H1 (cell line): ENCODE results near the gene ENO2. TPM values are rescaled to one million over a fixed set of nuclear protein-coding genes. Genes with fewer than 3 reads are reported as not detected.

Source experiments
- ASH2L ChIP-seq: fragments of 200-600, 300-600 bp; sonication (generic); IDR thresholded peaks from one replicate; pipeline ENCODE4 v1.7.1; 2017; ENCODE audit warnings: low read length
- CHD2 ChIP-seq: IDR thresholded peaks from 2 replicates; pipeline ENCODE4 v1.6.1; 2012; ENCODE audit warnings: low read length, improper control_type of control experiment
- EGR1 ChIP-seq: IDR thresholded peaks from 2 replicates; pipeline ENCODE4 v1.6.1; 2011; ENCODE audit warnings: low read depth, low read length, borderline replicate concordance
- EP300 ChIP-seq, 2 experiments: IDR thresholded peaks; 1 replicate in 1 of 2; 2 replicates in 1 of 2; pipeline ENCODE4 v1.6.1; 2011 to 2012; ENCODE audit warnings: low read depth in 2 of 2, low read length in 2 of 2, mild to moderate bottlenecking in 2 of 2, borderline replicate concordance in 1 of 2, inconsistent platforms in 1 of 2, moderate library complexity in 1 of 2
- HDAC2 ChIP-seq, 2 experiments: fragments of 300-600 bp in 1 of 2; sonication (generic) in 1 of 2; IDR thresholded peaks; 2 replicates each; pipeline ENCODE4 v1.6.1; 2011 to 2012; ENCODE audit warnings: low read depth in 2 of 2, low read length in 2 of 2, mild to moderate bottlenecking in 2 of 2, moderate library complexity in 2 of 2, borderline replicate concordance in 1 of 2, inconsistent platforms in 1 of 2
- MAFK ChIP-seq: IDR thresholded peaks from 2 replicates; pipeline ENCODE4 v1.6.1; 2012; ENCODE audit warnings: low read depth, mild to moderate bottlenecking, improper control_type of control experiment, low read length
- NANOG ChIP-seq: IDR thresholded peaks from 2 replicates; pipeline ENCODE4 v1.6.1; 2011; ENCODE audit warnings: low read length, low read depth, mild to moderate bottlenecking, inconsistent platforms; ENCODE audit not compliant: insufficient read depth, poor library complexity, severe bottlenecking
- PHF8 ChIP-seq: fragments of 200-600 bp; sonication (generic); conservative IDR thresholded peaks from 2 replicates; pipeline ENCODE4 v1.7.1; 2012; ENCODE audit warnings: low read depth, mild to moderate bottlenecking, inconsistent platforms, low read length, moderate library complexity
- POLR2A ChIP-seq, 2 experiments: IDR thresholded peaks; 1 replicate in 1 of 2; 2 replicates in 1 of 2; pipeline ENCODE4 v1.6.1; 2011; ENCODE audit warnings: low read depth in 2 of 2, low read length in 2 of 2, mild to moderate bottlenecking in 2 of 2; ENCODE audit errors: control extremely low read depth in 1 of 2
- POLR2AphosphoS5 ChIP-seq: IDR thresholded peaks from 2 replicates; pipeline ENCODE4 v1.6.1; 2011; ENCODE audit warnings: low read depth, low read length
- SIN3A ChIP-seq, 2 experiments: IDR thresholded peaks in 1 of 2; conservative IDR thresholded peaks in 1 of 2; 2 replicates each; pipeline ENCODE4 v1.6.1; 2011 to 2012; ENCODE audit warnings: low read length in 2 of 2, improper control_type of control experiment in 1 of 2, low read depth in 1 of 2, mild to moderate bottlenecking in 1 of 2
- SP1 ChIP-seq: IDR thresholded peaks from 2 replicates; pipeline ENCODE4 v1.6.1; 2011; ENCODE audit warnings: low read depth, low read length
- SP2 ChIP-seq: IDR thresholded peaks from 2 replicates; pipeline ENCODE4 v1.6.1; 2012; ENCODE audit warnings: mild to moderate bottlenecking, low read length, inconsistent platforms
- SUZ12 ChIP-seq: fragments of 200-600 bp; sonication (generic); IDR thresholded peaks from 2 replicates; pipeline ENCODE4 v1.6.1; 2012; ENCODE audit warnings: mild to moderate bottlenecking, inconsistent platforms, low read length, moderate library complexity, mixed read lengths
- YY1 ChIP-seq: IDR thresholded peaks from 2 replicates; pipeline ENCODE4 v1.6.1; 2011; ENCODE audit warnings: low read depth, mild to moderate bottlenecking, low read length
- ZNF274 ChIP-seq: IDR thresholded peaks from 2 replicates; pipeline ENCODE4 v1.7.0; 2012; ENCODE audit warnings: low read length, borderline replicate concordance; ENCODE audit errors: extremely low read depth
- polyA plus RNA-seq, 7 experiments: library from polyadenylated mRNA; depleted of rRNA in 3 of 7; stranded (reverse) in 5 of 7; unstranded in 2 of 7; fragments of >200 nt in 5 of 7; fragments of 200-250 nt in 2 of 7; gene quantifications; 1 replicate in 5 of 7; 2 replicates in 1 of 7; 4 replicates in 1 of 7; pipeline versions ENCODE4 v1.2.1 to v1.2.3, GENCODE V29; 2011 to 2013; ENCODE audit warnings: missing spikeins in 2 of 7, mixed read lengths in 2 of 7
- total RNA-seq: library from RNA; stranded (reverse); fragmentation: NEBNext Ultra II Directional; extraction: Animal tissue kit (Norgen Biotek cat#: 25700); gene quantifications from 2 replicates; pipeline ENCODE4 v1.2.1, GENCODE V29; 2021
- TF ChIP-seq, protein P1 (sequence below): IDR thresholded peaks from 2 replicates; pipeline ENCODE4 v1.6.1; 2012; ENCODE audit warnings: inconsistent platforms

The ENO2 gene
- total and polyA plus RNA-seq, 2 of the 8 experiments (the other 6 are each of a cell fraction or from before 2014, with no cell fraction given): 92.4 to 102 TPM

- TF ChIP-seq POLR2AphosphoS5: peak; percentile 68
- 0 out of 2 replicates have a peak, but pooled peaks have one; percentile 6 for TF ChIP-seq YY1
- no peak for TF ChIP-seq SP2
- peak; percentile 18 to 69; a peak in 1 of 4 replicates for TF ChIP-seq SIN3A (conservative IDR thresholded peaks at IDR 0.05 in 1 of 2, IDR thresholded peaks at IDR 0.05 in 1 of 2; ENCODE audit: low read depth in 1 of 2, low read length in 2 of 2)
- TF ChIP-seq NANOG: no peak
- TF ChIP-seq ZNF274: no peak
- TF ChIP-seq SUZ12: no peak
- 0 out of 4 replicates have a peak, but pooled peaks of 1 of the 2 experiments have one; percentile 6 for TF ChIP-seq HDAC2 (IDR thresholded peaks at IDR 0.05; ENCODE audit: borderline replicate concordance in 1 of 2, low read depth in 2 of 2, low read length in 2 of 2)
- peak; percentile 38 for TF ChIP-seq ASH2L
- no peak for TF ChIP-seq CHD2
- peak; percentile 93 for TF ChIP-seq SP1
- TF ChIP-seq POLR2A (IDR thresholded peaks at IDR 0.05; ENCODE audit: control extremely low read depth in 1 of 2, low read depth in 2 of 2, low read length in 2 of 2): peak in 1 of 2 experiments; percentile 43; a peak in 1 of 3 replicates
- TF ChIP-seq MAFK: no peak
- peak; percentile 47; the same call in 1 of the 2 replicates for TF ChIP-seq EGR1
- TF ChIP-seq, protein P1, sequence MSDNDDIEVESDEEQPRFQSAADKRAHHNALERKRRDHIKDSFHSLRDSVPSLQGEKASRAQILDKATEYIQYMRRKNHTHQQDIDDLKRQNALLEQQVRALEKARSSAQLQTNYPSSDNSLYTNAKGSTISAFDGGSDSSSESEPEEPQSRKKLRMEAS: no peak
- no peak for TF ChIP-seq PHF8
- TF ChIP-seq EP300 (IDR thresholded peaks at IDR 0.05; ENCODE audit: borderline replicate concordance in 1 of 2, low read depth in 2 of 2, low read length in 2 of 2): no peak; a peak in 1 of 3 replicates
These were observed 11.3 kb downstream of the ENO2 start (continued) for GRCh38 chr12:6925540-6926279.
